ENCODE measurements around the gene TYSND1. TPM values are rescaled to one million over a fixed set of nuclear protein-coding genes. Genes with fewer than 3 reads are reported as not detected.
"Not testable (repeated sequence)": the region's sequence is repeated elsewhere in the genome, so short reads cannot be mapped to it uniquely, and the experiment has no call there.

TYSND1 gene
- total RNA-seq, 1 experiment from 2014 or later, result 39.3 TPM

DNA sequence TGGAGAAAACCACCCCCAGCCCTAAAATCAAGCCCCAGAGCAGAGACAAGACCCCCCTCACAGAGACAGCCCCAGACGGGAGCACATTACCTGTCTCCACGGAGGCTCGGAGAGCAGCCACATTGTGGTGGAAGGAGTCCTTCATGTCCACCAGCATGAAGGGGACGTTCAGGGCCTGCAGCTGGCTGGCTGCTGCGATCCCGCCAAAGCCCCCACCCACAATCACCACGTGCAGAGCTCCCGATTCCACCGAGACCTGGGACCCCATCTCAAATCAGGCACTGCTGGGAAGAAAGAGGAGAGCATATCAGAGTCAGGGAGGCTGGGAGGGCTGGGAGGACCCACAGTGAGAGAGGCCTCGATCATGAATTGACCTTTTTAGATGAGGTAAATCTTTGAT lies 22.7 kb downstream of the TYSND1 start:
- Histone ChIP-seq H3K27me3 (ENCODE audit: control insufficient read depth, insufficient read depth, low read length) (no peaks in the 10 kb centered on the region), H3K36me3 (ENCODE audit: control insufficient read depth, insufficient read depth, low read length) (no peaks in the 10 kb centered on the region), H3K9me3 (ENCODE audit: control insufficient read depth, insufficient read depth, low read depth, low read length) (no peaks in the 10 kb centered on the region), H3K27ac (ENCODE audit: low read length) (no peak overlapping the region), H3K4me3 (ENCODE audit: low read depth in 2 of 2, low read length in 2 of 2) (no peak overlapping the region), H3K4me1 (ENCODE audit: control insufficient read depth, insufficient read depth, low read length) (no peaks in the 10 kb centered on the region)
- POLR2A ChIA-PET, result no interaction called here
- in situ Hi-C loops (cut with HindIII; ENCODE audit: low pct_unique_long_range_greater_than_20kb, low sequenced_read_pairs), result no loop called here
- DNase-seq (ENCODE audit: low read depth, low spot score), result no peak
- intact Hi-C loops (cut with micrococcal nuclease; ENCODE audit: unreplicated experiment), result no loop called here
- TF ChIP-seq TCF7L2 (IDR thresholded peaks at IDR 0.05; ENCODE audit: low read depth, low read length) (no peak), POLR2AphosphoS5 (IDR thresholded peaks at IDR 0.05; ENCODE audit: low read depth, low read length) (no peak), SIN3A (IDR thresholded peaks at IDR 0.05; ENCODE audit: borderline replicate concordance, insufficient read depth, low read depth, low read length) (no peak)
- TF ChIP-seq, protein P1, sequence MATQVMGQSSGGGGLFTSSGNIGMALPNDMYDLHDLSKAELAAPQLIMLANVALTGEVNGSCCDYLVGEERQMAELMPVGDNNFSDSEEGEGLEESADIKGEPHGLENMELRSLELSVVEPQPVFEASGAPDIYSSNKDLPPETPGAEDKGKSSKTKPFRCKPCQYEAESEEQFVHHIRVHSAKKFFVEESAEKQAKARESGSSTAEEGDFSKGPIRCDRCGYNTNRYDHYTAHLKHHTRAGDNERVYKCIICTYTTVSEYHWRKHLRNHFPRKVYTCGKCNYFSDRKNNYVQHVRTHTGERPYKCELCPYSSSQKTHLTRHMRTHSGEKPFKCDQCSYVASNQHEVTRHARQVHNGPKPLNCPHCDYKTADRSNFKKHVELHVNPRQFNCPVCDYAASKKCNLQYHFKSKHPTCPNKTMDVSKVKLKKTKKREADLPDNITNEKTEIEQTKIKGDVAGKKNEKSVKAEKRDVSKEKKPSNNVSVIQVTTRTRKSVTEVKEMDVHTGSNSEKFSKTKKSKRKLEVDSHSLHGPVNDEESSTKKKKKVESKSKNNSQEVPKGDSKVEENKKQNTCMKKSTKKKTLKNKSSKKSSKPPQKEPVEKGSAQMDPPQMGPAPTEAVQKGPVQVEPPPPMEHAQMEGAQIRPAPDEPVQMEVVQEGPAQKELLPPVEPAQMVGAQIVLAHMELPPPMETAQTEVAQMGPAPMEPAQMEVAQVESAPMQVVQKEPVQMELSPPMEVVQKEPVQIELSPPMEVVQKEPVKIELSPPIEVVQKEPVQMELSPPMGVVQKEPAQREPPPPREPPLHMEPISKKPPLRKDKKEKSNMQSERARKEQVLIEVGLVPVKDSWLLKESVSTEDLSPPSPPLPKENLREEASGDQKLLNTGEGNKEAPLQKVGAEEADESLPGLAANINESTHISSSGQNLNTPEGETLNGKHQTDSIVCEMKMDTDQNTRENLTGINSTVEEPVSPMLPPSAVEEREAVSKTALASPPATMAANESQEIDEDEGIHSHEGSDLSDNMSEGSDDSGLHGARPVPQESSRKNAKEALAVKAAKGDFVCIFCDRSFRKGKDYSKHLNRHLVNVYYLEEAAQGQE (IDR thresholded peaks at IDR 0.05; ENCODE audit: insufficient read depth in 1 of 2, low read depth in 2 of 2, low read length in 1 of 2), result no peak
- TF ChIP-seq, protein P2, sequence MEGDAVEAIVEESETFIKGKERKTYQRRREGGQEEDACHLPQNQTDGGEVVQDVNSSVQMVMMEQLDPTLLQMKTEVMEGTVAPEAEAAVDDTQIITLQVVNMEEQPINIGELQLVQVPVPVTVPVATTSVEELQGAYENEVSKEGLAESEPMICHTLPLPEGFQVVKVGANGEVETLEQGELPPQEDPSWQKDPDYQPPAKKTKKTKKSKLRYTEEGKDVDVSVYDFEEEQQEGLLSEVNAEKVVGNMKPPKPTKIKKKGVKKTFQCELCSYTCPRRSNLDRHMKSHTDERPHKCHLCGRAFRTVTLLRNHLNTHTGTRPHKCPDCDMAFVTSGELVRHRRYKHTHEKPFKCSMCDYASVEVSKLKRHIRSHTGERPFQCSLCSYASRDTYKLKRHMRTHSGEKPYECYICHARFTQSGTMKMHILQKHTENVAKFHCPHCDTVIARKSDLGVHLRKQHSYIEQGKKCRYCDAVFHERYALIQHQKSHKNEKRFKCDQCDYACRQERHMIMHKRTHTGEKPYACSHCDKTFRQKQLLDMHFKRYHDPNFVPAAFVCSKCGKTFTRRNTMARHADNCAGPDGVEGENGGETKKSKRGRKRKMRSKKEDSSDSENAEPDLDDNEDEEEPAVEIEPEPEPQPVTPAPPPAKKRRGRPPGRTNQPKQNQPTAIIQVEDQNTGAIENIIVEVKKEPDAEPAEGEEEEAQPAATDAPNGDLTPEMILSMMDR (IDR thresholded peaks at IDR 0.05), result no peak
- BruUV-seq (replicated peaks), result no TSS peak
- no peak for ATAC-seq
- CTCF ChIA-PET, result no interaction called here

DNA sequence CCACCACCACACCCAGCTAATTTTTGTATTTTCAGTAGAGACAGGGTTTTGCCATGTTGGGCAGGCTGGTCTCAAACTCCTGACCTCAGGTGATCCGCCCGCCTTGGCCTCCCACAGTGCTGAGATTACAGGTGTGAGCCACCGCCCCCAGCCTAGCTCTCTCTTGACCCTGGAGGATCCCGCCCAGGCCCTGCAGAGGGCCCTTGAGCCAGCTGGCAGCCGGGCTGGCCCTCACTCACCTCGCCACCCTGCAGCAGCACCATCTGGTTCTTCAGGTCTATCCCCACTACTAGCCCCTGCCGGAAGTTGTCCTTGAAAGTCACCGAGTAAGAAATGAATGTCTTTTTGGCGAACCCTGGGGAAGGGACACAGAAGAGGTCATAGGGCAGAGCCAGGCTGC lies 23.3 kb downstream of the TYSND1 start:
- intact Hi-C loops (cut with micrococcal nuclease; ENCODE audit: unreplicated experiment); DNase-seq (ENCODE audit: low read depth, low spot score); CTCF ChIA-PET; H3K9me3 ChIP-seq (ENCODE audit: control insufficient read depth, insufficient read depth, low read depth, low read length); BruUV-seq (replicated peaks); H3K4me3 ChIP-seq (ENCODE audit: low read depth in 2 of 2, low read length in 2 of 2); POLR2A ChIA-PET; H3K27me3 ChIP-seq (ENCODE audit: control insufficient read depth, insufficient read depth, low read length); H3K27ac ChIP-seq (ENCODE audit: low read length); ATAC-seq; H3K4me1 ChIP-seq (ENCODE audit: control insufficient read depth, insufficient read depth, low read length); H3K36me3 ChIP-seq (ENCODE audit: control insufficient read depth, insufficient read depth, low read length); in situ Hi-C loops (cut with HindIII; ENCODE audit: low pct_unique_long_range_greater_than_20kb, low sequenced_read_pairs): not testable (repeated sequence)

DNA sequence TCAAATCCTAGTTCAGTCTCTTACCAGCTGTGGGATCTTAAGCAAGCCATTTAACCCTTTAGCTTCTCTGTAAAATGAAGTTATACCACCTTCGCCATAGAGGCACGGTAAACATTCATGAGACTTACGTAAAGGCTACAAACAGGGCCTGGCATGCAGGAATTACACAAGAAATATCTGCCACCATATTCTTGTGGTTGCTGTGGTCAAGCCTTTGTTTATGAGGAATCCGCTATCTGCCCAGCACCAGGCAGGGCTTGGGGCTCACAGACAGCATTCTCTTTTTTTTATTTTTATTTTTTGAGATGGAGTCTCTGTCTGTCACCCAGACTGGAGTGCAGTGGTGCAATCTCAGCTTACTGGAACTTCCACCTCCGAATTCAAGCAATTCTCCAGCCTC lies 23.8 kb downstream of the TYSND1 start:
- in situ Hi-C loops (cut with HindIII; ENCODE audit: low pct_unique_long_range_greater_than_20kb, low sequenced_read_pairs), result no loop called here
- CTCF ChIA-PET, result no interaction called here

More for the DNA sequence above, 23.8 kb downstream of the TYSND1 start:
- H3K4me3 ChIP-seq (ENCODE audit: low read depth in 2 of 2, low read length in 2 of 2), result no peak overlapping the region
- no peaks in the 10 kb centered on the region for H3K9me3 ChIP-seq (ENCODE audit: control insufficient read depth, insufficient read depth, low read depth, low read length)
- POLR2A ChIA-PET, result no interaction called here
- TF ChIP-seq, protein P2 (IDR thresholded peaks at IDR 0.05), result no peak
- TF ChIP-seq SIN3A (IDR thresholded peaks at IDR 0.05; ENCODE audit: borderline replicate concordance, insufficient read depth, low read depth, low read length), result no peak
- TF ChIP-seq TCF7L2 (IDR thresholded peaks at IDR 0.05; ENCODE audit: low read depth, low read length), result no peak
- no peak for TF ChIP-seq POLR2AphosphoS5 (IDR thresholded peaks at IDR 0.05; ENCODE audit: low read depth, low read length)
- TF ChIP-seq, protein P1 (IDR thresholded peaks at IDR 0.05; ENCODE audit: insufficient read depth in 1 of 2, low read depth in 2 of 2, low read length in 1 of 2), result no peak
- no TSS peak for BruUV-seq (replicated peaks)
- DNase-seq (ENCODE audit: low read depth, low spot score) (no peak), ATAC-seq (no peak)
- no peaks in the 10 kb centered on the region for H3K4me1 ChIP-seq (ENCODE audit: control insufficient read depth, insufficient read depth, low read length)
- intact Hi-C loops (cut with micrococcal nuclease; ENCODE audit: unreplicated experiment), result no loop called here
- no peaks in the 10 kb centered on the region for H3K36me3 ChIP-seq (ENCODE audit: control insufficient read depth, insufficient read depth, low read length)
- no peaks in the 10 kb centered on the region for H3K27me3 ChIP-seq (ENCODE audit: control insufficient read depth, insufficient read depth, low read length)
- H3K27ac ChIP-seq (ENCODE audit: low read length), result no peak overlapping the region

Measured in Panc1 (cell line).